ENCODE data around the gene AK5. TPM values are rescaled to one million over a fixed set of nuclear protein-coding genes. Genes with fewer than 3 reads are reported as not detected.

Gene AK5
- total and polyA plus RNA-seq, 2 of the 4 experiments (the other 2 are of a cell fraction) = 22.5 to 25.8 TPM

GRCh38 chr1:77484926-77485325, 203.1 kb downstream of the AK5 start:
- H4K5ac ChIP-seq (ENCODE audit: low read depth, low read length) = no peak overlapping the region
- no peak overlapping the region for H3K18ac ChIP-seq (ENCODE audit: low read depth, low read length)
- H4K91ac ChIP-seq (ENCODE audit: insufficient read depth, low read depth, low read length) = no peak overlapping the region
- H2AFZ ChIP-seq (replicated peaks; ENCODE audit: low read length, poor library complexity) = no peak overlapping the region
- no peaks in the 10 kb centered on the region for H3K9me3 ChIP-seq (ENCODE audit: control insufficient read depth, insufficient read depth, low read length)
- peaks cover 7% of the 10 kb centered on the region; the same call in 1 of the 2 replicates for H3K9me1 ChIP-seq (ENCODE audit: insufficient read depth, low read length)
- TF ChIP-seq MAFK (IDR thresholded peaks at IDR 0.05; ENCODE audit: low read depth, low read length) = no peak
- TF ChIP-seq BHLHE40 (IDR thresholded peaks at IDR 0.05; ENCODE audit: low read depth, low read length) = no peak
- TF ChIP-seq FOS (IDR thresholded peaks at IDR 0.05; ENCODE audit: low read depth, low read length) = no peak
- no peak for TF ChIP-seq RCOR1 (IDR thresholded peaks at IDR 0.05; ENCODE audit: insufficient replicate concordance, low read length)
- H2BK20ac ChIP-seq (ENCODE audit: low read depth, low read length) = no peak overlapping the region
- no peak overlapping the region for H3K4me2 ChIP-seq (ENCODE audit: low read depth, low read length)
- in situ Hi-C loops (cut with MboI; ENCODE audit: low sequenced_read_pairs) = no loop called here
- H2BK5ac ChIP-seq (ENCODE audit: low read depth, low read length, poor library complexity, severe bottlenecking) = no peak overlapping the region
- no peaks in the 10 kb centered on the region for H3K27me3 ChIP-seq (ENCODE audit: control insufficient read depth, insufficient read depth, low read length)
- peaks cover 3% of the 10 kb centered on the region for H3K4me1 ChIP-seq (ENCODE audit: control insufficient read depth, insufficient read depth, low read length)
- no peak overlapping the region for H3K4me3 ChIP-seq (ENCODE audit: insufficient read depth, low read depth, low read length)
- no peak overlapping the region for H3K23ac ChIP-seq (ENCODE audit: low read depth, low read length)
- no CpG with 5 or more reads among the region's 2 CpGs for WGBS, 2 experiments (ENCODE audit: extremely low coverage in 2 of 2, insufficient read length in 1 of 2)
- H3K9ac ChIP-seq (ENCODE audit: low read depth, low read length) = no peak overlapping the region
- H4K8ac ChIP-seq (ENCODE audit: low read depth in 2 of 2, low read length in 2 of 2) = no peak overlapping the region
- dilution Hi-C loops (cut with HindIII; ENCODE audit: low sequenced_read_pairs, unreplicated experiment) = no loop called here
- ATAC-seq (ENCODE audit: low read depth) = no peak
- H3K14ac ChIP-seq (replicated peaks; ENCODE audit: low read depth, low read length) = 0 out of 2 replicates have a peak overlapping the region, but pooled peaks have one; percentile 29
- no peak overlapping the region for H2AK5ac ChIP-seq (ENCODE audit: low read depth, low read length)
- H2BK120ac ChIP-seq (ENCODE audit: low read depth, low read length) = no peak overlapping the region
- no peak overlapping the region for H3K27ac ChIP-seq (ENCODE audit: insufficient read depth, low read length)
- no TSS peak for BruUV-seq (replicated peaks)
- H3K79me1 ChIP-seq (ENCODE audit: low read depth in 1 of 2, low read length in 2 of 2) = no peaks in the 10 kb centered on the region
- H4K20me1 ChIP-seq (ENCODE audit: insufficient read depth, low read length) = no peaks in the 10 kb centered on the region
- H3K36me3 ChIP-seq (ENCODE audit: control insufficient read depth, insufficient read depth, low read length) = no peaks in the 10 kb centered on the region
- ChIA-PET POLR2A (ENCODE audit: unreplicated experiment) (no interaction called here), CTCF (no interaction called here)
- H3K56ac ChIP-seq (ENCODE audit: extremely low read depth, insufficient read depth, low read length) = no peak overlapping the region
- no peak overlapping the region for H3K4ac ChIP-seq (ENCODE audit: low read depth, low read length)
- no peak overlapping the region for H2AK9ac ChIP-seq (replicated peaks; ENCODE audit: low read depth, low read length, poor library complexity)
- H2BK15ac ChIP-seq (ENCODE audit: low read depth, low read length) = no peak overlapping the region
- no peak for DNase-seq
- intact Hi-C loops (cut with micrococcal nuclease) = no loop called here
